Measurements from ENCODE around the gene ASNSD1.
"Not testable (repeated sequence)": the region's sequence is repeated elsewhere in the genome, so short reads cannot be mapped to it uniquely, and the experiment has no call there.

The ASNSD1 gene

DNA sequence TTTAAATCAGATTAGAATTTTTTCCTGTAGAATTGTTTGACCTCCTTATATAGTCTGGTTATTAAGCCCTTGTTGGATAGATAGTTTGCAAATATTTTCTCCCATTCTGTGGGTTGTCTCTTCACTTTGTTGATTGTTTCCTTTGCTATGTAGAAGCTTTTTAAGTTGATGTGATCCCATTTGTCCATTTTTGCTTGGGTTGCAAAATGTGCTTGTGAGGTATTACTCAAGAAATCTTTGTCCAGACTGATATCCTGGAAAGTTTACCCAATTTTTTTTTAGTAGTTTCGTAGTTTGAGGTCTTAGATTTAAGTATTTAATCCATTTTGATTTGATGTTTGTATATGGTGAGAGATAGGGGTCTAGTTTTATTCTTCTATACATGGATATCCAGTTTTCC is 26.5 kb downstream of the ASNSD1 start:
- DNase-seq (ENCODE audit: low read depth) = not testable (repeated sequence)

DNA sequence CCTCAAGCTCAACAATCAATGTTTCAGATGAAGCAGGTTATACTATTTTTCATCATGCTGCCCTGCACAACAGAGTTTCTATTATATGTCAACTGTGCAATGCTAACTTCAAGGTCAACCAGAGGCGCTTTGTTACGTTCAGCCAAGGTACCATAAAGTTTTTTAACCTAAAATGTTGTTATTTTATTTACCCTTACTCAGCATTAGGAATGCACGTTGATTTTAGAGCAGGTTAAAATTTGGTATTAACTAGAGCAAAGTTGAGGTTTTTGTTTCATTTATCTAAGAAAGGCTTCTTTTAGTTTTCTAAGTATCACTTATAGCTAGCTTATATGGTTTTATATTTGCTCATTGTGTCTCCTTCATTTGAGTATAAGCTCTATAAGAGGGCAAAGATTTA is 35.0 kb downstream of the ASNSD1 start:
- no peak for DNase-seq (ENCODE audit: low read depth)

DNA sequence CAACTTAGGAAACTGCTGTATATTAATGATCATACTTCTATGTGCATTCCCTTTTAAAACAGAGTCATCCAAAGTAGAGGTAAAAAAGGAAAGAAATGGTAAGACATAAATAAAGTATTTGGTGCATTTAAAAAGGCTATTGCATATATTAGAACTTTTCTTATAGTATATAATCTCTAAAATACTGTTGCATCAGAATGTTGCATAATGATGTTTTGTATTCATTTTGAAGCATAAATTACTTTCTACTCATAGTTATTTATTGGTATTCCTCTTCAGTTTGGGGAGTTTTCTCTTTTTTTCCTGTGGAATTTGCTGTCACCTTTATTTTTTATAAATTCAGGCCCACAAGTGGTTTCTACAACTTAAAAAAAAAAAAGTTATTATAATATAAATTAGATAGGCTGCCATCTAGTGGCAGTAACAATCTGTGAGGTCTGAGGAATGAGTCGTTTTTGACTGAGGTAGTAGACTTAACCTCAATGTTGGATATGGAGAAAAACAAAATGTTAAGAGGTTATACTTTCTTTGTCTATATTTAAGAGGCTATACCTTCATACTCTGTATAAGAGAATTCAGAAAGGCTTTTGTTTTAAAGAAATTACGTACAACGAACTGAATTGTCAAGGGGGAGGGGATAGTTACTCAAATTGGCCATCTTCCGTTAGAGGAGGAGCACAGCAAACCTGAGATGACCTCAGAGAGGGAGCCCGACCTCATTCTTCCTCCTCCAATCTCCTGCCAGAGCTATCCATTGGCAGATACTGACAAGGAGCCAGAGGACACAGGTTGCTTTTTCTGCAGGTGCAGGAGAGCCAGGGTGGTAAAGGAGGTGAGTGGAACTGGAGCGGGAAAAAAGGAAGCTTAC is 37.0 kb downstream of the ASNSD1 start:
- DNase-seq (ENCODE audit: low read depth) = no peak

DNA sequence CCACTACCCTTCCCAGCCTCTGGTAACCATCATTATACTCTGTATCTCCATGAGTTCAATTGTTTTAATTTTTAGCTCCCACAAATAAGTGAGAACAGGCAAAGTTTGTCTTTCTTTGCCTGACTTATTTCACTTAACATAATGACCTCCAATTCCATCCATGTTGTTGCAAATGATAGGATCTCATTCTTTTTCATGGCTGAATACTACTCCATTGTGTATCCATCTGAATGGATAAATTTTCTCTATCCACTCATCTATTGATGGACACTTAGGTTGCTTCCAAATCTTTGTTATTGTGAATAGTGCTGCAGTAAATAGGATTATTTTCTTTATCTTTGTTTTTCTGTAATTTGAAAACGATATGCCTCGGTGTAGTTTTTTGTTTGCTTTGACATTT is 39.4 kb downstream of the ASNSD1 start:
- no peak for DNase-seq (ENCODE audit: low read depth)

DNA sequence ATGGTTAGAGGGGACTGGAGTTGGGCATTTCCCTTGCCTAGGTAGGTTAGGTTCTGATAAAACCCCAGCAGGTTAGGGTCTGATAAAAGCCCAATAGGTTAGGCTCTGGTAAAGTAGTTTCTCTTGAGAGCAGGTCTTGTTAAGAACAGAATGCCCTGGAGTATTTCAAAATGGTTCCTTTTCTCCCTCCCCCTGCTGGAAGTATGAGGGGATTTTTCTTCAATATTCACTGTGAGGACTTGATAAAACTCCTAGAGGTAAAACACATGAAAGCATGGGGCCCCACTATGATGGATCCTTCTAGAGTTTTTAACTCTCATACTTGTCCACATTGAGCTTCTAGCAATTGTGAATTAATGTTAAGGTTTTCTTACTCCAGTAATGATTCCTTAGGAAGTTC is 40.8 kb downstream of the ASNSD1 start:
- DNase-seq (ENCODE audit: low read depth) = no peak

DNA sequence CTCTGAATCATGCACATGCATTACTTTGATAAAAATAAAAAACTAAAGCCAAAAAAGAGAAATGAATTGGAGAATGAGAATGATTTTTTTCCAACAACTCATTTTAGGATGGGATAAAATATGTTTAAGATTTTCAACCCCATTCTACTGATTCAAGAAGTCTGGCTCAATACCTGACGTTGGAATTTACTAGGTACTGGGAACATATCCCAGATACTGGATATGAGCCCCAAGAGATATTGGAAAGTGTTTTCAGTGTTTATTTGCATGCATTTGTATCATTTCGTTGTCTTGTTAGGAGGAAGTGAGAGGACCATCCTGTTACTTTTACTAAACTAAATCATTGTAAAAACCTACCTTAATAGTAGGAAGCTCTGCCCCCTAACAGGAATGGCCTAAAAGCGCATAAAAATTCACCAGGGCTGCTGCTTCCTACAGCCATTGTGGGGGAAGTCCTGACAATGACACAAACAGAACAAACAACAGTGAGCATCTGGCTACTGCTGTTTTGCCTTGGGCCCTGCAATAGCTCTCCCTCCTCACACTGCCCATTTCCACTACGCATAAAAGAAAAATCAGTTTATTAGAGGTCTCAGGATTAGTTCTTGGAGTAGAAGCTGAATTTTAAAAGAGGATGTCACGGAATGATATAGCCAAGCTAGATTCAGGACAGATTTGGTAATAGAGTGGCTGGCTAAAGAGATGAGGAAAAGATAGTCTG is 48.4 kb downstream of the ASNSD1 start:
- no peak for DNase-seq (ENCODE audit: low read depth)

DNA sequence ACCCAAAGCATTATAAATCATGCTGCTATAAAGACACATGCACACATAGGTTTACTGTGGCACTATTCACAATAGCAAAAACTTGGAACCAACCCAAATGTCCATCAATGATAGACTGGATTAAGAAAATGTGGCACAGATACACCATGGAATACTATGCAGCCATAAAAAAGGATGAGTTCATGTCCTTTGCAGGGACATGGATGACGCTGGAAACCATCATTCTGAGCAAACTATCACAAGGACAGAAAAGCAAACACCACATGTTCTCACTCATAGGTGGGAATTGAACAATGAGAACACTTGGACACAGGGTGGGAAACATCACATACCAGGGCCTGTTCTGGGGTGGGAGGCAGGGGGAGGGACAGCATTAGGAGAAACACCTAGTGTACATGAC is 56.3 kb downstream of the ASNSD1 start:
- not testable (repeated sequence) for DNase-seq (ENCODE audit: low read depth)

DNA sequence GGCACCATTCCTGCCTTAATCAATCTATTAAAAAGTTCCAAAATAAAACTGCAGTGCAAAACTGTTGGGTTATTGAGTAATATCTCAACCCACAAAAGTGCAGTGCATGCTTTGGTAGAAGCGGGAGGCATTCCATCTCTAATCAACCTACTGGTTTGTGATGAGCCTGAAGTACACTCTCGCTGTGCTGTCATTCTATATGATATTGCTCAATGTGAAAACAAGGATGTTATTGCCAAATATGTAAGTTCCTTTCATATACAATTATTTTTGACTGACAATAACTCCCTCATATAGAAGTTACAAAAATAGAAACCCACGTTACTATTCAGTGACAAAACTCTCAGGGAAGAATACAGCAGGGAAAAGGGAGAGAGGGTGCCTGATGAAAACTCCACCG is 58.3 kb downstream of the ASNSD1 start:
- DNase-seq (ENCODE audit: low read depth) = no peak

All from stimulated activated CD8-positive, alpha-beta memory T cell treated with anti-CD3 and anti-CD28 coated beads, Interleukin-12 subunit alpha, Interleukin-12 subunit beta, amount 100 ng/mL, for 4 hours (primary cell).